ENCODE results near the gene MMD2.
"Not testable (repeated sequence)": the region's sequence is repeated elsewhere in the genome, so short reads cannot be mapped to it uniquely, and the experiment has no call there.

The MMD2 gene, protein sequence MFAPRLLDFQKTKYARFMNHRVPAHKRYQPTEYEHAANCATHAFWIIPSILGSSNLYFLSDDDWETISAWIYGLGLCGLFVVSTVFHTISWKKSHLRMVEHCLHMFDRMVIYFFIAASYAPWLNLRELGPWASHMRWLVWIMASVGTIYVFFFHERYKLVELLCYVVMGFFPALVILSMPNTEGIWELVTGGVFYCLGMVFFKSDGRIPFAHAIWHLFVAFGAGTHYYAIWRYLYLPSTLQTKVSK

DNA sequence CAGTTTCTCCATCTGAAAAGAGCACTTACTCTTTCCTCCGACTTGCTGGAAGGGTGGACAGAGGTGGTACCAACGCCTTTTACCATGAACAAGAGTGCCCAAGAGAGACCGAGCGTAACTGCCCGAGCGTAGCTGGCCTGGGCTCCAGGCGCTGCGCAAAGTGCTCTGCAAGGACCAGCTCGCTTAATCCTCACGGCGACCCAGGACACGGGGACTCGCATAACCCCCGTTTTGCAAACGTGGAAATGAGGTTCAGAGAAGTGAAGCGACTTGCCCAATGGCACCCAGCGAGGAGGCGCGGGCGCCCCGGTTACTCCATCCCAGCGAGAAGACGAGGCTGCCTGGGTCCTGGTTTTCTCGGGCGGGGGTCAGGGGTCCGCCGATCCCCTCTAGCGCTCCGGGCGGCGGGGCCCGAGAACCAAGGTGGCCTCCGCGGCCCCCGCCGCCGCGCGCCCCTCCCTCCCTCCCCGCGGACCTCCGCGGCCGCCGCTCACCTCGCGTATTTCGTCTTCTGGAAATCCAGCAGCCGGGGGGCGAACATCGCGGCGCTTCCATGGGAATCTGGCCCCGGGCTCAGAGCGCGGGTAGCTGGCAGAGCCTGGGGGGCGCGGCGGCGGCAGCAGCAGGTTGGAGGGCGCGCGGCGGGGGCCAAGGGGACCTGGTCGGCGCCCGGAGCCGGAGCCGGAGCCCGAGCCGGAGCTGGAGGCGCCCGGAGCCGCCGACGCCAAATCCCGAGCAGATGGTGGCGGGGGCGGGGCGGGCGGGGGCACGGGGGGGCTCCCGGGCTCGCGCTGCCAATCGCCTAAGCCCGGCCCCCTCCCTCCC is at the start of gene MMD2:
MMD2 (minus strand) TSS at position 711 of the 825 bp plus-strand sequence; CDS start at position 541, 170 bp downstream.
- no peak for DNase-seq (ENCODE audit: low read depth)

DNA sequence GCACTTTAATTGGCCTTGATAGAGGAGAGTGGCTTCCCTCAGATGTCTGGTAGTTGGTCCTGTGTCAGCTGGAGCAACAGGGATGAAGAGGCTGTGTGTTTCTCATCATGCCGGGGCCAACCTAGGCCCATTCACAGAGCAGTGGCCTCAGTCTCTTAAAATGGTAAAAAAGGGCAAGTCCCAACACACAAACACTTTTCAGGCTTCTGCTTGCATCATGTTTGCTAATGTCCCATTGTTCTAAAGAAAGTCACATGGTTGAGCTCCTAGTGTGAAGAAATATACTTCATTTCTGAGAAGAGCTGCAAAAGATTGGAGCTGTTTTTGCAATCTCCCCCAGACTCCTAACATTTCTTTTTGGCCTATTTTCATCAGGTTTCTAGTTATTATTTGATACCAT is 46.1 kb upstream of the MMD2 start:
- no peak for DNase-seq (ENCODE audit: low read depth)

DNA sequence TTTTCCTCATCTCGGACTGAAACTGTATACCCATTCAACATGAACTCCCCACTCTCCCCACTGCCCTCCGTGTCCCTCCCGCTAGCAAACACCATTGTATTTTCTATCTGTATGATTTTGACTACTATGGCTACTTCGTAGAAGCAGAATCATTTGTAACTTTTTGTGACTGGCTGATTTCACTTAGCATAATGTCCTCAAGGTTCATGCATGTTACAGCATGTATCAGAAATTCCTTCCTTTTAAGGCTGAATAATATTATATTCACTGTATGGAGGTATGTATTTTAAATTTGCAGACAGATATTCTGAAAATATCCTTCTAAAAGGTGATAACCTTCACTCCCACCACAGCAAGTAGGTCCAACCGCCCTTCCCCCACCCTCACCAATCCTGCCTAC is 42.9 kb upstream of the MMD2 start:
- DNase-seq (ENCODE audit: low read depth) = no peak

DNA sequence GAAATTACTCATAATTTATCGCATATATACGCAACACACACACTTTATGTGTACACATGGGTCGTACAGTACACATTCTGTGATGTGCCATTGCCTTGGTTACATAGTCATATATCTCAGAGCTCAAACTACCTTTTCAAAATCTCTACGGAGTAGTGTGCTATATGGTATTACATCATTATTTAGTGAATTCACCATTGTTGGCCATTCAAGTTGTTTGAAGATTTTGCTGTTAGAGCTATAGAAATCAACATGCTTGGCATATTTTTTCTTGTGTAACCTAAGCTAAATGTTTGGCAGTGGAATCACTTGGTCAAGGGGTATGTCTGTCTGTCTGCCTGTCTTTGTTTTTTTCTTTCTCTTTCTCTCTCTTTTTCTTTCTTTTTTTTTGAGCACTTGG is 42.0 kb upstream of the MMD2 start:
- no peak for DNase-seq (ENCODE audit: low read depth)

DNA sequence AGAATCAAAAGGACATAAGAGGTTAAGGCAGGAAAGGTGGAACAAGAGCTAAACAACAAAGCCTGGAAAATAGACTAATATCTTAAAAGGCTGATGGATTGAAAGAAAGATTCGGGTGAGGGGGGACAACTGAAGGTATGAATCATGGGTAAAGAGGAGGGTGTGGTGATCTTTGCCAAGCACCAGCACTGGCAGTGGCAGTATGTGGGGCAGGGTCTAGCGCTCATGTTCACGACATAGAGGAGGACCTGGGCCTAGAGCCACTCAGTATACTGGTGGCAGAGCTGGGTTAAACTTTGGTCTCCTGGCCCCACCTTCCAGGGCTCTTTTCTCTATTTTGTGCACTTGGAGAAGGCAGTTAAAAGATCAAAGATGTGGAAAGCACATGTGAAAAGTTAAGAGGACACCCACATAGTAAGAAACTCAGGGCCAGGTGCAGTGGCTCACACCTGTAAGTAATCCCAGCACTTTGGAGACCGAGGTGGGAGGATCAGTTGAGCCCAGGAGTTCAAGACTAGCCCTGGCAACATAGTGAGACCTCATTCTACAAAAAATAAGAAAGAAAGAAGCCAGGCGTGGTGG is 40.5 kb upstream of the MMD2 start:
- DNase-seq (ENCODE audit: low read depth) = no peak

DNA sequence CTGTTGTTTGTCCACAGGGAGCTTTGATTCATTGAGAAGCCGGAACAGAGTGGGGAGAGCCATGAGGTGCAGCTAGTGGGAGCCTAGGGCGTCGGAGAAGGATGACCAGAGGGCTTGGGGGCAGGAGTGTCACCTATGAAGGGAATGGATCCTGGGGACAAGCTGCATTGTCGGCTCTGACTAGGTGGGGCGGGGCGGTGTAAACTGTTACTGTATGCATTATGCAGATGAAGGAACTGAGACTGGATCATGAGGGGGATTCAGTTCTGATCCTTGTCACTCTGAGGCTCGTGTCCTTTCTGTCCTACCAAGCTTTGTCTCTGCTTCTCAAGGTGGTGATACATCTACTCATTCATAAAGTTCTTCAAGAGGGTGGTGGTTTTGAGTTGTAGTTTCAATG is 39.9 kb upstream of the MMD2 start:
- no peak for DNase-seq (ENCODE audit: low read depth)

DNA sequence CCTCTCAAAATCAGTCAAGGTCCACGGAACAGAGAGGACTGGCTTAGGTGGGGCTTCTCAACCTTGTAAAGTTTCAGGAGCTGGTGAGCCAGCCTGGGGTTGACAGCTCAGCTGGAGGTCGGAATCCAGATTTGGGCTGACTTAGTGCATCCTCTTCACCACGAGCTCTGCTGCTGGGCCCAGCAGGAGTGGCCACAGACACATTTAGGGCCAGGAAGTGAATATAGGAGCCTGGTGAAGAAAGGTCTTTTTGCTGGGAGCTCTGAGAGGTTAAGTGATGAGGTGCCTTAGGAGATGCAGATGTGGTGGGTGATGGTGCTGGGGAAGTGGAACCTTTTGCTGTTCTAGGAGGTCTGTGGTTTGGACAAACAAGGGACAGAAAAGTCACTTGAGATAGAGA is 39.3 kb upstream of the MMD2 start:
- DNase-seq (ENCODE audit: low read depth) = no peak

DNA sequence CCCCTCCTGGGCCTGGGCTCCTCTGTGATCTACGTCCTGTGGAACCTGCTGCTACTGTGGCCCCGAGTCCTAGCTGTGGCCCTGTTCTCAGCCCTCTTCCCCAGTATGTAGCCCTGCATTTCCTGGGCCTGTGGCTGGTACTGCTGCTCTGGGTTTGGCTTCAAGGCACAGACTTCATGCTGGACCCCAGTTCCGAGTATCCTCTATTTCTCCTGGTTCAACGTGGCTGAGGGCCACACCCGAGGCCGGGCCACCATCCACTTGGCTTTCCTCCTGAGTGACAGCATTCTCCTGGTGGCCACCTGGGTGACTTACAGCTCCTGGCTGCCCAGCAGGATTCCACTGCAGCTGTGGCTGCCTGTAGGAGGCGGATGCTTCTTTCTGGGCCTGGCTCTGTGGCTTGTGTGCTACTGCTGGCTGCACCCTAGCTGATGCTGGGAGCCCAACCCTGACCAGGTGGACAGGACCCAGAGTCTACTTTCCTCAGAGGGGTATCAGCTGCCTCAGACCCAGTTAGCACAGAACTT is 37.8 kb upstream of the MMD2 start:
- no peak for DNase-seq (ENCODE audit: low read depth)

DNA sequence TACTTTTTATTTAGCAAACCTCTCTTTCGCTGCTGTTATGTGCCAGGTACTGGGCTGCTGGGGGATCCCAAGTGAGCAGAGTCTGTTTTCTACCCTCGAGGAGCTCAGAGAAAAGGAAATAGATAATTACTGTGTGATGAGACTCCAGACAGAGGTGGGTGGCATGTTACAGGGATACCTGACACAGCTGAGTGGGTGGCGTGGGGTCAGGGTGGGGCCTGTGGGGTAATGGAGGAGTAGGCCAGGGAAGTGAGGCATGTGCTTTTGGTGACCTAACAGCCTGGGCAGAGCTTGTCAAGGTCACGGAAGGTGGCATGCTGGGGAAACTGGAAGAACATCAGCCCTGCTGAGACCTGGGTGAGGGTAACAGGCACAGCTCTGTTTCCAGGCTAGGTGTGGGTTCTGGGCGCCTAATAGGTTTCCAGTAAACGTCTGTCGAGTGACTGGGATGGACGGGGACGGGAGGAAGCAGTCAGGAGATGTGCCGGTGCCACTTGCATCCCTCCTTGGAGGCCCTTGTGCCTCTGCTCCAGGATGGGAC is 36.5 kb upstream of the MMD2 start:
- no peak for DNase-seq (ENCODE audit: low read depth)

DNA sequence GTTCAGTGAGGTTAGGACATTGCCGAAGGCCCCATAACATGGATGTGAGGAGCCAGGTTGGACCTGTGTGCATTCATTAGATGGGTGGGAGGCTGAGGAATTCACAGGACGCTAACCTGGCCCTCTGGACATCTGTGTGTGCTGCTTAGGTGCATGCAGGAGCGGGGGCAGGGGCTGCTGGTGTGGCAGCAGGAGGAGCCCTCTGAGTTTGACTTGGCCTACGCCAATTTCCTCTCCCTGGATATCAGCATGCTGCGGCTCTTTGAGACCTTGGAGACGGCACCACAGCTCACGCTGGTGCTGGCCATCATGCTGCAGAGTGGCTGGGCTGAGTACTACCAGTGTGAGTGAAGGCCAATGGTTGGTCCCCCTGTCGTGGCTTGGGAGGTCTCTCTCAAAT is 34.5 kb upstream of the MMD2 start:
- DNase-seq (ENCODE audit: low read depth) = no peak

DNA sequence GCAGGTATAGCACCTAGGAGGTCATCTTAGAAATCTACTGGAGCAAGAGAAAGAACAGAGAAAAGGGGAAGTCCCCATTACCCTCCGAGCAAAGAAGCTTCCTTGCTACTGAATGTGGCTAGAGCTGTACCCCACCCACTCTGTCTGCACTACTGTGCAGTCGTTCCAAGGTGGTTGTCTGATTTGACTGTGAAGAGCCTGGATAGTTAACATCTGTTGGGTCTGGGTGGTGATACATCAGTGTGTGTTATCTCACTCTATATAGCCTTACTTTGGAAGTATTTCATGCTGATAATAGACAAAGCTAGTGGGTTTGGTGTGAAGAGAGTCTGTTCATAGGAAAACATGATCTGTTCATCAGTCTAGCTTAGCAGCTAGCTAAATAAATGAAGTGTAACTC is 23.8 kb upstream of the MMD2 start:
- not testable (repeated sequence) for DNase-seq (ENCODE audit: low read depth)

DNA sequence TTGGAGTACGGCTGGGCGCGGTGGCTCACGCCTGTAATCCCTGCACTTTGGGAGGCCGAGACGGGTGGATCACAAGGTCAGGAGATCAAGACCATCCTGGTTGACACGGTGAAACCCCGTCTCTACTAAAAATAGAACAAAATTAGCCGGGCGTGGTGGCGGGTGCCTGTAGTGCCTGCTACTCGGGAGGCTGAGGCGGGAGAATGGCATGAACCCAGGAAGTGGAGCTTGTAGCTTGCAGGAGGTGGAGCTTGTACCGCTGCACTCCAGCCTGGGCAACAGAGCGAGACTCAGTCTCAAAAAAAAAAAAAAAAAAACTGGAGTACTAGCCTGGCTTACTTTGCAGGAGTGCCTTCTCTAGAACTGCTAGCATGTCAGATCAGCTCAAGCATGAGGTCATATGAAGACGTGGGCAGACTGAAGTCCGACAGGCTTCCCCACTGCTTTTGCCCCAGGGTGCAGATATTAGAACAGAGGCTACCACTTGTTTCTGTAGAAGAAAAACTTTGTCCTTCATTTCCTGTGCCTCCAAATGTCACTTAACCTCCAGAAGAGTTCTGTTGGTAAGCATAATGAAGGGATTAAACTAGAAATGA is 22.4 kb upstream of the MMD2 start:
- not testable (repeated sequence) for DNase-seq (ENCODE audit: low read depth)

DNA sequence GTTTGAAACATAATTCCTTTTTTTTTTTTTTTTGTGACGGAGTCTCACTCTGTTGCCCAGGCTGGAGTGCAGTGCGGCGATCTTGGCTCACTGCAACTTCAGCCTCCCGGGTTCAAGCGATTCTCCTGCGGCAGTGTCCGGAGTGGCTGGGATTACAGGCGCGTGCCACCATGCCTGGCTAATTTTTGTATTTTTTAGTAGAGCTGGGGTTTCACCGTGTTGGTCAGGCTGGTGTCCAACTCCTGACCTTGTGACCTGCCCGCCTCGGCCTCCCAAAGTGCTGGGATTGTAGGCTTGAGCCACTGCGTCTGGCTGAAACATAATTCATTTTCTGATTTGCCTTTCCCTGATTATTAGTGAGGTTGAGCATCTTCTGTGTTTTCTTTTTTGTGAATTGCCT is 16.6 kb upstream of the MMD2 start:
- not testable (repeated sequence) for DNase-seq (ENCODE audit: low read depth)

DNA sequence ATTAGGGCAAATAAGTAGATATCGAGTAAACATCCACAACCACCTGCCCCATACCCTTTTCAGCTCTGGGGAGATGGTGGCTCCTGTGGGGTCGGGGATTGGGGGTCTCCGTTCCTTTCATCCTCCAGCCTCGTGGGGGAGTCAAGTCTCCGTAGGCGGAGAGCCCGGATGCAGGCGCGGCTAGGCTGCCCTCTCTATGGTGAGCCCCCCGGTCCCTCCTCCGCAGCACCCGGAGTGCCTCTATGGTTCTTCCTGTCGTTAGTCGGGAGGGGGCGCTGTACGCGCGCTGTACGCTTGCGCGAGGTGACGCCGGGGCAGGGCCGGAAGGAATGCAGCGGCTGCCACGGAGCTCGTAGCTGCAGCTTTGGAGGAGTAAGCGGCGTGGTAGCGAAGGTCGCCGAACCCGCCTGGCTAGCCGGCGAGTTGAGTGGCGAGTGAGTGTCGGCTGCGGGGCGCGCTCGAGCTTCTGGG is 14.8 kb upstream of the MMD2 start:
- DNase-seq (ENCODE audit: low read depth) = peak; percentile 89

DNA sequence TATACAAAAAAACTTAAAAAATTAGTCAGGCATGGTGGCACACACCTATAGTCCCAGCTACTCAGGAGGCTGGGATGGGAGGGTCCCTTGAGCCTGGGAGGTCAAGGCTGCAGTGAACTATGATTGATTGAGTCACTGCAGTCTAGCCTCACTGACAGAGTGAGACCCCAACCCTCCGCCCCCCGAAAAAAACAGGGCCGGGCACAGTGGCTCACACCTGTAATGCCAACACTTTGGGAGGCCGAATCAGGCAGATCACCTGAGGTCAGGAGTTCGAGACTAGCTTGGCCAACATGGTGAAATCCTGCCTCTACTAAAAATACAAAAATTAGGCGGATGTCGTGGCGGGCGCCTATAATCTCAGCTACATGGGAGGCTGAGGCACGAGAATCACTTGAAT is 13.5 kb upstream of the MMD2 start:
- not testable (repeated sequence) for DNase-seq (ENCODE audit: low read depth)

DNA sequence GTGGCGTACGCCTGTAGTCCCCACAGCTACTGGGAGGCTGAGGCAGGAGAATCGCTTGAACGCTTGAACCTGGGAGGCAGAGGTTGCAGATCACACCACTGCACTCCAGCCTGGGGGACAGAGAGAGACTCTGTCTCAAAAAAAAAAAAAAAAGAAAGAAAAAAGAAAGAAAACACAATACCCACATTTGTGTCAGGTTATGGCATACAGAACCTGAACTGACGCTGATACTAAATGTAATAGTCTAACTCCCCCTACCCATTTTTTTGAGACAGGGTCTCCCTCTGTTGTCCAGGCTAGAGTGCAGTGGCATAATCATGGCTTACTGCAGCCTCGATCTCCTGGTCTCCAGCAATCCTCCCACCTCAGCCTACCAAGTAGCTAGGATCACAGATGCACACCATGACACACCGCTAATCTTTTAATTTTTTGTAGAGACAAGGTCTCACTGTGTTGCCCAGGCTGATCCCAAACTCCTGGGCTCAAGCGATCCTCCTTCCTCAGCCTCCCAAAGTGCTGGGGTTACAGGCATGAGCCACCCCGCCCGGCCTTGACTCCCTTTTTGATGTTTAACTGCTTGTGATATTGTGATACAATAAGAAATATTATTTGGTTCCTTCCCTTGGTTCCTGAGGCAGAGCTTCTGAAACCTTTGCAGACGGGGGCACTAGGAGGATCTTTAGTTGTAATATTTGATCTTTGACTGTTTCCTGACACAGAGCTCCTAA is 6.5 kb upstream of the MMD2 start:
- no peak for DNase-seq (ENCODE audit: low read depth)

DNA sequence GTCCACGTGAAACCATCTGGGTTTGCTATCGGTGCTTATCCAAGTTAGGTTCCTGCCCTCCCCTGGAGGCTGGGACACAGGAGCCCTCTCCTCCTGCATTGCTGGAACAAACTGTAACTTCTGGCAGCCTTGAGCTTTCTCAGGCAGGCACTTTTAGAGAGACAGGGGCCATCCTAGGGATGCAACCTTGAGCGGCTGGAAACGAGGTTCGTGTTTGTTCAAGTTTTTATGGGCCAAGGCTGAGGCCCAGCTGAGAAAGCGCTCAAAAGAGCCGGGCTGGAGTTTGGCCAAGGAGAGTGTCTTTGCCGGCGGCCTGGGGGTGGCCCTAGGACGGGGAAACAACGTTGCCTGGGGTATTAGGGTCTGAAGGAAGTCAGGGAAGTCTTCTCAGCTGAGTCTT is 5.5 kb upstream of the MMD2 start:
- DNase-seq (ENCODE audit: low read depth) = no peak

DNA sequence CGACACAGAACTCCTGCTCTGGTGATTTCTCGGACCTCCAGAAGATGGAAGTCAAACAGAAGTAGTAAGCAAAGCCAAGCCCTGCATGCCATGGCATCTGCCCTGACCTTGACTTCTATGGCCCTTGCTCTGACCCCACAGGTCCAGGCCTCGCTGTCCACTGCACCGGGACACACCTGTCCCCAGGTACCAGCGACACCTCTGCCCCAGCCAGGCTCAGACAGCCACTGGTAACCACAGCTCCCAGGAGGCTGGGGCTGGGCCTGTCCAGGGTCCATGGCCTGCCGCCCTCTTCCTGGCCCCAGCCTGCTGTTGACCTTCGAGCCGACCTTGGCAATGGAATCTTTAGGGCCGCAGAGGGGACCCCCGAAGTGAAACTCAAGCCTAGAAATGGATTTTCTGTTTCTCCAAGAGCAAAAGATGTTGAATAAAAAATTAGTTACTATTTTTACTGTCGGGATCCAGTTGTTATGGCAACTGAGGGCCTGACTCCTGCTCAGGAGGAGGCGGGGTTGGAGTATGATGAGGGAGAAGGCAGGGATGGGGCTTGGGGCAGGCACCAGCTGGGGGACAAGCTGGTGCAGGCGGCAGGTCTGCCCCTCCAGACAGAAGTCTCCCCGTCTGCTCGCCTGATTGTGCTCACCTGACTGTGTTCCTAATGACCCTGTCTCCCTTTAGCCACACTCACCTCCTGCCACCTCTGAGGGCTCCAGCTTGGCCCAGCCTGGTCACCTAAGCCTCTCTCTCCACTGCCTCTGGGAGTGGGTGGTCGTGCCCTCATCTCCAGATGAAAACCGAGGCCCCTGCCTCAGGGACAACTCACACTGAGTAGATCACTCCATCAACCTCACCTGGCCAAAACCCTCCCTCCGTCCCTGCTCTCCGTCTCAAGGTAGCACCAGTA is 4.1 kb upstream of the MMD2 start:
- DNase-seq (ENCODE audit: low read depth) = no peak

DNA sequence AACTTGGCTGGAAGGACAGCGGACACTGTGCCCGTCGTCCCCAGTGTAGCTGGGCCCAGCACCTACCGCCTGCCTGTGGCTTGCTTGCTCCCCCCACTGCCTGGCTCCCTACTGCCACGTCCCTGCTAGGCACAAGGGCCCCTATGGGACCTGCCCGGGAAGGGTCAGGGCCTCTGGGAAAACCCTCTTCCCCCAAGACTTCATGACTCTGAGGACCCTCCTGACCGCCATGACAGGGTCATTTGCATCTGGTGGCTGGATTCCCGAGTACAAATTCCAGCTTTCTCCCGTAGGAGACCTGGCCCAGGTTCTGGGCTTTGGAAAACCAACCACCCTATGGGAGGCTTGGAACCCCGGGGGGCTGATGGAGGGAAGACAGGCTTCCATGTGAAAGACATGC is 1.4 kb upstream of the MMD2 start:
- DNase-seq (ENCODE audit: low read depth) = no peak

DNA sequence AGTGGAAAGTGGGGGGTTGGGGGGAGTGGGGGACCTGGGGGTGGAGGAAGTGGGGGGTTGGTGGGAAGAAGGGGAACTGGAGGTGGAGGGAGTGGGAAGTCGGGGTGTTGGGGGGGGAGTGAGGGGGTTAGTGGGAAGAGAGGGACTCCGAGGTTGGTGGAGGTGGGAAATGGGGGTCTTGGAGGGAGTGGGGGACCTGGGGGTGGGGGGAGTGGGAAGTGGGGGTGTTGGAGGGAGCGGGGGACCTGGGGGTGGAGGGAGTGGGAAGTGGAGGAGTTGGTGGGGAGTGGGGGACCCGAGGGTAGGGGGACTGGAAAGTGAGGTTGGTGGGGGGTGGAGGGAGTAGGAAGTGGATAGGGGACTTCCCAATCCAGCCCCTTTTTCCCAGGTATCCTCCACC is 906 bp upstream of the MMD2 start:
- no peak for DNase-seq (ENCODE audit: low read depth)

DNA sequence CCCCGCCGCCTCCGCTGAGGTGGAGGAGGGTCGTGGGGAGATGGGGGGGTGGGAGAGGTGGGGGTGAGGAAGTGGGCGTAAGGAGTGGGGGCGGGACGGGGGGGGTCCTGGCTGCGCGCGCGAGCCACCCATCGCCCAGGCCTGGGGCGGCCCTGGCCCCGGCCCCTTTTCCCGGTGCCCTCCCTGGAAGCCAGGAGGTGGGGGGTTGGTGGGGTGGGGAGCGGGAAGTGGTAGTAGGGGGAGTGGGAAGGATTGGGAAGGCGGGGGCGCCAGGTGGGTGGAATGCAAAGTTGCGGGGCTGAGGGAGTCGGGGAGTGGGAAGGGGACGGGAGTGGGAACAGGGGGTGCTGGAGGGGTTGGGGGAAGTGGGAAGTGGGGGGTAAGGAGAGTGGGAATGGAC is 319 bp upstream of the MMD2 start:
- DNase-seq (ENCODE audit: low read depth) = no peak
